Activated CD8-positive, alpha-beta memory T cell treated with anti-CD3 and anti-CD28 coated beads for 4 hours (primary cell): ENCODE data around the gene CACNA1S.

Experiments used
- DNase-seq, 2 donors: peaks; one replicate each; pipeline ENCODE4 v3.0.0-alpha.2; 2020; ENCODE audit warnings: low read depth in 2 of 2

The CACNA1S gene

GRCh38 chr1:201112173-201112731 lies at the start of gene CACNA1S:
TSS of gene CACNA1S (minus strand) at chr1:201112426. CDS start at chr1:201112339, 87 bp downstream.
- DNase-seq: no peak

DNA sequence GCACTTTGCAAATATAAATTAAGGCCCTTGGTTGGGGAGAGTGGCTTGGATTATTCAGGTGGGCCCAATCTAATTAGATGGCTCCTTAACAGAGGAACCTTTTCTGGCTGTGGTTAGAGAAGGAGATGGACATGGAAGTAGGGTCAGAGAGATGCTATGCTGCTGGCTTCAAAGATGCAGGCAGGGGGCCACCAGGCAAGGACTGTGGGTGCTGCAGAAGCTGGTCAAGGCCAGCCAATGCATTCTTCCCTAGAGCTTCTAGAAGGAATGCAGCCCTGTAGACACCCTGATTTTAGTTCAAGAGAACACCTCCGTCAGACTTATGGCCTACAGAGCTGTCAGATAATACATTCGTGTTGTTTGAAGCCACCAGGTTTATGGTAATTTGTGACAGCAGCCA lies 45.7 kb upstream of the CACNA1S start:
- no peak for DNase-seq

GRCh38 chr1:201156819-201157218 lies 44.6 kb upstream of the CACNA1S start:
- DNase-seq: no peak

GRCh38 chr1:201156346-201156745 lies 44.1 kb upstream of the CACNA1S start:
- no peak for DNase-seq

DNA sequence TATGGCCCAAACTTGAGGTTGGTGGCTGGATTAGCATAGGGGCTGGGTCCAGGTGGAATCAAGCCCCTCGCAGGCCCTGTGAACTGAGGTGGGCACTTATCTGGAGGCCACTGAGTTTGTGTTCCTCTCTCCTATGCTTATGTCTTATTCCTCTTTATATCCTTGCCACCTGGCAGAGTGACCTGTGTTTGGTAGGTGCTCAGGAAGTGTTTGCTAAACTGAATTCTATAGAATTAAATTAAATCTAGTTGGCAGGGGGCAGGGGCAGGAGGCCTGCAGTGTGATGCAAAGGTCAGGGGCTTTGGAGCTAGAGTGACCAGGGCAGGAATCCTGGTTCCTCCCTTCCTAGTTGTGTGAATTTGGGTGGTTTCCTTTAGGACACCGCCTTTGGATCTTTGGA lies 43.1 kb upstream of the CACNA1S start:
- no peak for DNase-seq

DNA sequence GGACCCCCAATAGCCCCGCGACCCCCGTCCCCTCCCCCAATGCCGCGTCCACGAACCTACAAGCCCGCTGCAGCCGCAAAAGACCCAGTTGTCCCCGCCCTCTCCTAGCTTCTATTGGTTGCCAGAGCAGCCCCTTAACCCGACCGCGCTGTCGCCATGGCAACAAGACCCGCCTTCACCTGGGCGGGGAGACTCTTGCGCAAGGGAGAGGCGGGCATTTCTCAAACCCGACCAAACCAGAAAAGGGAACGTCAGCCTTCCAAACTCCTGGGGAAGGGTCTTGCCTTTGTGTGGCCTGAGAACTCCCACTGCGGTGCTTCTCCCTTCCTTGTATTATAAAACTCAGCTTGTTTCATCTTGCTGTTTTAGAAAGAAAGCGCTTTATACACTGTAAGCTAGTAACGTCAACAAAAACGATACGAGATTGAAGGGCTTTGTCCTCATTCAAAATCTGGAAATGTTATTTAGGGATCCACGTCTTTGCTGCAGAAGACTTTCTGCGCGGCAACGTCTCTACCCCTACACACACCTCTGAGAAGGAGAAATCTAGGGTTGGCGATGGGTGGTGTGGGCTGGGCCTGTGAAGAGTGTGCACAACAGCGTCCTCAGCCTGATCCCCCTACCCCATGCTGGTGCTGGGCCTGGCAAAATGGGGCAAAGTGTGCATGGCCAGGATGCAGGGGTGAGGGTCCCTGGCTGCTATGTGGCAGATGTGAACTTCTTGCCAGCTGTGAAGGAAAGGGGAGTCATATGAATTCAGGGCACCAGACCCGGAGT lies 42.4 kb upstream of the CACNA1S start, which contains the start of gene TMEM9:
Gene TMEM9 (minus strand): TSS at position 86 of the 777 bp plus-strand sequence. CDS start 551 bp downstream, outside the sequence.
- DNase-seq: peak; percentile 96 to 99

DNA sequence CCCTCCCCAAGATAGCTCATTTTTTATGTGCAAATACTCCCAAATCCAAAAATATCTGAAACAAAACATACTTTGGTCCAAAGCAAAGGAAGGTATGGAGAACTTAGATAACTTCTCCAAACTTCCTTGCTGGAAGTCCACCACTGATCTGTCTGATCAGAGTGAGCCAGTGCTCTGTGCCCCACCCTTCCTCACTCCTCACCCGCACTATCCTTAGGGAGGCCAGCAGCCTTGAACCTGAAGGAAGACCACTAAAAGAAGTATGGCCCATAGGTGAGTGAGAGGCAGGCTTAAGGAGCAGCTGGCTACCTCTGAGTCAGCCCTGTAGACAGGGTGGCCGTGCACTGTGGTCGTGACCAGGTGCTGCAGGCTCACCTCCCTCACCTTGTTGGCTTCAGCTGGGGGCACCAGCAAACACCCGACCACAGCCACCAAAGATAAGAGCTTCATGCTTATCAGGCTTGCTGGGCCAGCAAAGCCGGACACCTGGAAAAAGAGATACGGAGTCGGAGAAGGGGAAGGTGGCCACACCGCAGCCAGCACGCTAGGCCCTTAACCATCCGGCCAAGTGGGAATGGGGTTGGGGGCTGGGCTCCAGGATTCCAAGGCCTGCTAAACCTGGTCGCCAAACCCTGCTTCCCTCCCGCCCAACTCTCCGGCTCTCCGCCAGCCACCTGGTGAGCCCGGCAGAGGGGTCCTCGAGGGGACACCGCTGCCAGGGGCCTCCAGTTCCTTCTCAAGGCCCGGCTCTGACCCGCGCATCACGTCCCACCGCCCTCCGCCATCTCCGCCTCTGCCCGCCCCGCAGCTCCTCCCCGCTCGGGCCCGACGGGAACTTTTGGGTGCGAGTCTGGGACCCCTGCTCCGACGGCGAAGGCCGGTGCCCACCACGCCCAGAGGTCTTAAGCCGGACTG lies 41.5 kb upstream of the CACNA1S start:
- no peak for DNase-seq

DNA sequence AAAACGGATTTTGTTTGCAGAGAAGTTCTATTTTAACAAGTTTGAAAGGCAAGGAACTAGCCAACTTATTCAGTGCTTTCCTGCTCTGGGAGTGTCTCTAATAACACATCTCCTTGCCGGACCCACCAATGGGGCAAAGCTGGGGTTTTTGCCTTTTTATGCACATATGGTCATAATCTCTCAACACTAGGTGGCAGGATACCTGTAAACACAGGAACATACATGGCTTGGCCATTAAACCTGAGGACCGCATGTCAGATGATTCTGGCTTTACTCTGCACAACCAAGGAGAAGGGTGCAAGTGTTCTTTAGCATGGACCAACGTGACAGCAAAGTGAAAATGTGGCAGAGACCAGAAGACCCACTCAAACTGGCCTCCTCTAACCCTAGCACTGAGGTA lies 37.2 kb upstream of the CACNA1S start:
- DNase-seq: no peak

- no peak for DNase-seq
Measured at GRCh38 chr1:201147396-201148015, 35.3 kb upstream of the CACNA1S start.

GRCh38 chr1:201146626-201147390 lies 34.6 kb upstream of the CACNA1S start:
- DNase-seq: no peak

GRCh38 chr1:201145816-201146215 lies 33.6 kb upstream of the CACNA1S start:
- no peak for DNase-seq

- DNase-seq: no peak
Measured at GRCh38 chr1:201145132-201145531, 32.9 kb upstream of the CACNA1S start.

DNA sequence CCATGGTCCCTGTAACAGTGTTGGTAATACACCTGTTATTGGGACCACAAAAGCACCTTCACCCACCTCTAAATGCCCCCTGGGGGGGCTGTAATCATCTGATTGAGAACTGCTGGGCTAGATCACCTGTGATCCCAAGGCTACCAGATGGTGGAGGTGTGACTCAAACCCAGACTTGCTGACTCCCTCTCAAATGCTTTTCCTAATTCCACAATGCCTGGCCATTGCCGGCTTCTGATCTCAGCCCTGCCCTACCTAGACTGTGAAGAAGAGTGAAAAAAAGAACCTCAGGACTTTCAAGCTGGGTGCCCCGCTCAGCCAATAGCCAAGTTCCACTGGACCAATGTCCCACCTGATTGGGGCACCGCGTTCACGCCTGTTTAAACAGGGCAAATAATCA lies 32.5 kb upstream of the CACNA1S start:
- no peak for DNase-seq

DNA sequence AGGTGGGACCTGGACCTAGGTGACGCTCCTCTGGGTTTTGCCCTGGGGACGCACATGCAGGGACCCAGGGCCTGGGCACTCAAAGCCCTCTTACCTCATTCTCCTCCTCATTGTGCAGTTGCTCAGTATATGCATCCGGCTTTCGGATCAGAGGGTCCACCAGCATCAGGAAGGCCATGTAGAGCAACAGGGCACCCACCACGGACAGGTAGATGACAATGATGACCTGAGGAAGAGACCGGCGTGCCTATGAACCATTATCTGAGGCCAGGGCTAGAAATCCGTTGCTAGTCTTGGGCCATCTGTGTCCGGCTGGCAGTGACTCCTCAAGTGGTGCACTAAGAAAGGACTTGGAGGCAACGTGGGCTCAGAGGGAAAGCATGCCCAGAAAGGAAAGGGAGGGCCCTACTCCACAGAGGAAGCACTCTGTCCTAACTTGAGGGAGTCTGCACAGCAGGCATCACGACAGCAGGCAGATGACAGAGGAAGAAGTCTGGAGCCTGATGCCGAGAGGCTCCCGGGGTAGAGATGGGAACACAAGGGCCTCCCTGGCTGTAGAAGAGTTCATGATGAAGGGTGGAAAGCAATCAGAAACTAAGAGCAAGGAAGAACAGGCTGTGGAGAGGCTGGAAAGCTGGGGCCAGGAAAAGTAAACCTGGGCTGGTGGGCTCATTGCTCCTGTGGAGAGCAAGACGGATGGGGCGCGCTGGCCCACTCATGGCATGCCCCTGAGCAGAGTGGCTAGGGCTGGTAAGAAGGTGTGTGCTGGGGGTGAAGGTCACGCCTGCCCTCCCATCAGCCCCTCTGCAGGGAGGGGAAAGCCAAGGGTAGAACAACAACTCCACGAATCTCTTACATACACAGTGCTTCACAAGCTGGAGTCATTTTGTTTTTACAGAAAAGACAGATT lies 31.8 kb upstream of the CACNA1S start:
- no peak for DNase-seq

DNA sequence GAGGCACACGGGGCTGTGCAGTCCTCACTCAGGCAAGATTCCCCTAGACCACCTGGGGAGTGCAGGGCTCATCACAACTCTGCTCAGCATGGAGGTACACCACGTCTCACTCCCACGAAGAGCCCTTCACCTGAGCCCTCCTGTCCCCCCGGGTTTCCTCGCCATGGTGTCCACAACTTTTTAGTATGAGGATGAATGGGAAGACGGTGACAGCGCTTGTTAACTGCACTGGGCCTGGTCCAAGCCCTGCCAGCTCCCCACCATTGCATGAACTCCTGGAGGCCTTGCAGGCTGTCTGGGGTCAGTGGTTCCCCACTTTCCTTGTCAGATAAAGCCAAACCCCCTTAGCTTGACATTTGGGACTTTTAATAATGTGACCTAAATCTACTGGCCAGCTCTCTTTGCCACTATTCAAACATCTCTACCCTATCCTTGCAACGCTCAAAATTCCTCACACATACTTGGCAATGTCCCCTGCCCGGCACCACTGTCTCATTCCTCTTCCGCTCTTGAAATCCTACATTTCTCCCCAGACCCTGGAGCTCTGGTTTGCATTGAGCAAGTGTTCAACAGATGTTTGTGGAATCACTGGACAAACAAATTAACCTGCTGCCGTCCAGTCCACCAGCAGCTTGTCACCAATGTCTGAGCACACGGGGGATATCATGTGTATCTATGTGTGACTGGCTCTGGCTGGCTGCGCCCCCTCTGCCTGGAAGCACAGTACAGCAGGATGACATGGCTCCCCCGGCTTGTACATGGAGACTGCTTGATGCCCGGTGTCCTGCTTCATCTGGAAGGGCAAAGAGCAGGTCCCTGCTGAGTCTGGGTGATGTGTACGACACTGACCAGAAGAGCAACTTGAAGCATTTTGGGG lies 30.9 kb upstream of the CACNA1S start:
- no peak for DNase-seq

GRCh38 chr1:201142011-201142848 lies 30.0 kb upstream of the CACNA1S start:
- DNase-seq: no peak

DNA sequence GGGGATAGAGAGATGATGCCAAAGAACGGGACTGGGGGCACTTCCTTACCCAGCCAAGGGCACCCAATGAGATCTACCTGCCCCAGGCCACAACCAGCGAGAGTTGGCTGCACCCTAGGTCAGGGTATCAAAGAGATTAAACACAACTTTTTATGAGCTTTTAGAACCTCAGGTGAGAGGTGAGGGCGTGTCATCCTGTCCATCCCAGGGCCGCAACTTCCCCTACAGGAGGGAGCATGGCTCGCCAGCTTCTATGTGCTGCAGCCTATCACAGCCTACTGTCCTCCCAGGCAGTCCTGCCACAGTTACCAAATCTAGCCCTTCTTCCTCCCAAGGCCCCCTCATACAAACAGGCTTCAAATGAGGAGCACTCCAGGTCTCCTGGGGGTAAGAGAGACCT lies 29.2 kb upstream of the CACNA1S start:
- no peak for DNase-seq

DNA sequence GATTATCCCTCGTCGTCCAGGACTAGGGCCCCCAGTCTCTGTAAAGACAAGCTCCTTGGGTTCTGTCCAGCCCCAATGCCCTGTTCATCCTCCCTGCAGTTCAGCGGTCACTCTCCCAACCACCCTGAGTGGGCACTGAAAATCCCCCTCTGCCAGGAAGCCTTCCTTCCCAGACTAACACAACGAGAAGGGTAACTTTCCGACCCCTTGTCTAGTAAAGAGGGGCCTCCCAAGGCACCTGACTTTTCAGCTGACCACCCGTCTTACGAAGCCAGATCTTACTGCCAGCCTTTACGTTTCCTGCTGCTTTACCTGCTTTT lies 28.7 kb upstream of the CACNA1S start:
- no peak for DNase-seq
